ENCODE results near the gene SHISA7.

SHISA7 gene

GRCh38 chr19:55391191-55391670 lies 51.9 kb downstream of the SHISA7 start:
- H3K27me3 ChIP-seq (ENCODE audit: insufficient read depth, poor library complexity, severe bottlenecking) = no peaks in the 10 kb centered on the region
- TF ChIP-seq POLR2AphosphoS5 (IDR thresholded peaks at IDR 0.05; ENCODE audit: low read depth) (no peak; the same call in none of the 2 replicates), REST (IDR thresholded peaks at IDR 0.05; ENCODE audit: insufficient replicate concordance, low read depth) (no peak), CTCF (IDR thresholded peaks at IDR 0.05; ENCODE audit: insufficient read depth, low read length) (no peak), GABPA (IDR thresholded peaks at IDR 0.05; ENCODE audit: low read depth) (no peak), SPI1 (IDR thresholded peaks at IDR 0.05; ENCODE audit: borderline replicate concordance, low read depth) (no peak)
- H3K4me3 ChIP-seq (replicated peaks; ENCODE audit: insufficient read depth, low read length) = no peak overlapping the region
- no peak overlapping the region for H3K27ac ChIP-seq (replicated peaks)
- DNase-seq (ENCODE audit: low read depth in 1 of 2, low spot score in 1 of 2) = no peak

GRCh38 chr19:55390461-55390880 lies 52.6 kb downstream of the SHISA7 start:
- Histone ChIP-seq H3K27ac (replicated peaks) (no peak overlapping the region), H3K27me3 (ENCODE audit: insufficient read depth, poor library complexity, severe bottlenecking) (no peaks in the 10 kb centered on the region), H3K4me3 (replicated peaks; ENCODE audit: insufficient read depth, low read length) (no peak overlapping the region)
- DNase-seq (ENCODE audit: low read depth in 1 of 2, low spot score in 1 of 2) = no peak
- TF ChIP-seq POLR2AphosphoS5 (IDR thresholded peaks at IDR 0.05; ENCODE audit: low read depth) (0 out of 2 replicates have a peak, but pooled peaks have one; percentile 38), GABPA (IDR thresholded peaks at IDR 0.05; ENCODE audit: low read depth) (no peak), REST (IDR thresholded peaks at IDR 0.05; ENCODE audit: insufficient replicate concordance, low read depth) (no peak)

- Histone ChIP-seq H3K27ac (replicated peaks) (no peak overlapping the region), H3K4me3 (replicated peaks; ENCODE audit: insufficient read depth, low read length) (no peak overlapping the region), H3K27me3 (ENCODE audit: insufficient read depth, poor library complexity, severe bottlenecking) (no peaks in the 10 kb centered on the region)
These were observed 53.4 kb downstream of the SHISA7 start for GRCh38 chr19:55389386-55390317.

GRCh38 chr19:55387736-55388497 lies 55.2 kb downstream of the SHISA7 start:
- TF ChIP-seq POLR2AphosphoS5 (IDR thresholded peaks at IDR 0.05; ENCODE audit: low read depth) (no peak), REST (IDR thresholded peaks at IDR 0.05; ENCODE audit: insufficient replicate concordance, low read depth) (no peak), SPI1 (IDR thresholded peaks at IDR 0.05; ENCODE audit: borderline replicate concordance, low read depth) (no peak), GABPA (IDR thresholded peaks at IDR 0.05; ENCODE audit: low read depth) (no peak), CTCF (IDR thresholded peaks at IDR 0.05; ENCODE audit: insufficient read depth, low read length) (no peak)
- no peak for DNase-seq (ENCODE audit: low read depth in 1 of 2, low spot score in 1 of 2)
- H3K27me3 ChIP-seq (ENCODE audit: insufficient read depth, poor library complexity, severe bottlenecking) = no peaks in the 10 kb centered on the region
- no peak overlapping the region for H3K27ac ChIP-seq (replicated peaks)
- H3K4me3 ChIP-seq (replicated peaks; ENCODE audit: insufficient read depth, low read length) = peak overlapping the region; percentile 90

More at GRCh38 chr19:55389386-55390317, 53.4 kb downstream of the SHISA7 start:
- no peak for DNase-seq (ENCODE audit: low read depth in 1 of 2, low spot score in 1 of 2)
- TF ChIP-seq SPI1 (IDR thresholded peaks at IDR 0.05; ENCODE audit: borderline replicate concordance, low read depth) = no peak
- no peak for TF ChIP-seq GABPA (IDR thresholded peaks at IDR 0.05; ENCODE audit: low read depth)
- TF ChIP-seq POLR2AphosphoS5 (IDR thresholded peaks at IDR 0.05; ENCODE audit: low read depth) = peak; percentile 42; the same call in 1 of the 2 replicates
